NOMO-1 treated with dmso at 0.1 percent for 144 hours (cell line): ENCODE measurements around the gene MLH3.

Source experiments
- DNase-seq: peaks from one replicate; lab custom pipeline; 2025; ENCODE audit not compliant: unreplicated experiment; lab: John Stamatoyannopoulos, UW

MLH3 gene

DNA sequence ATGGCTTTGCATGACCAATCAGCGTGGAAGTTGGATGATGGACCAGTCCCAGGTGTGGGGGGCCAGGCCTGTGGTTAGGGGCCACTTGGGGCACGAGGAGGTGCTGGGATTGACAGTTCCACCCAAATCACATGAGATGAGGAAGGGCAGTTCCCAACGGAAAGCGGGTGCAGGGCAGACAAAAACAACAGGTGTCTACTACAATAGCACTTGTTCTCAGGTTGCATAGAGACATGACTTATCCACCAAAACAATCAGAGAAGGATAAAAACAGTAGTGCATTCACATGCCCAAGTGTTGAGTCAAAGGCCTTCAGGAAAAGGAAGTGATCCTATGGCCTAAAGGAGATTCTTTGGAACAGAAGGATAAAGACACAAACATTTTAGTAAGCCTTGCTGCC is 63.1 kb downstream of the MLH3 start:
- DNase-seq, result no peak

DNA sequence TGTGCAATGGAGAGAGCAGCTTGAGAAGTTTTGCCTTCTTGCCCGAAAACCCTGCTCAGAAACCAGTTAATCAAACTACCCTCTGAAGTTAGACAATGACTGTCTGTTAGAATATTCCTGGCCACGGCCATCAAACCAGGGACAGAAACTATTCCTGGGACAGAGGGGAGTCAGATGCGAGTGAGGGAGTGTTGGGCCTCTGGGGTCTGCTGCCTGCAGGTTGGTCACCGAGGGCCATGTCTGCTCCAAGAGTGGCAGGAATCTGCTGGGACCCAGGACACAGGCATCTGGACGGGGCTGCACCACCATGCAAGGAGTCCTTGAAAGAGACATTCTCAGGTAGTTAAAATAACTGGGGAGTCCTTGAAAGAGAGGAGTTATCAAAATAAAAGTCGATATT is 65.5 kb downstream of the MLH3 start:
- no peak for DNase-seq

- no peak for DNase-seq
Observed at GRCh38 chr14:74985028-74985310, 66.3 kb downstream of the MLH3 start.

GRCh38 chr14:74984236-74985027 is 66.8 kb downstream of the MLH3 start:
- DNase-seq, result no peak

- DNase-seq, result no peak
Observed at GRCh38 chr14:74983343-74983742, 67.9 kb downstream of the MLH3 start.

DNA sequence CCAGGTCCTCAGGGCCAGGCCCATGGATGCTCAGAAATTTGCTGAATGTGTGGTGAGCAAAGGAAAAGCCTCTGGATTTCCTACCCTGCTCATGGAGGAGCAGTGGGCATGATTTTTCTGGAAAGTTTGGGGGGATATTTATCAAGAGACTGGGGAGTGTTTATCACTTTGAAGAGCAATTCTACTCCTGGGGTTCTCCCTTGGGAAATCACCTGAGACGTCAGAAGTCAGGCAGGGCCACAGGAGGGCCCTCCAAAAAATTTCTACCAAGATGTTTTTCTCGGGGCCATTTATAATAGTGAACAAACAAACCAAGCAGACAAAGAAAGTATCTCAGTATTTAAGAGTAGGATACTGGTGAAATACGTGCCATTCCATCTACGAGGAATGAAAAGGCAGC is 68.6 kb downstream of the MLH3 start:
- DNase-seq, result no peak

DNA sequence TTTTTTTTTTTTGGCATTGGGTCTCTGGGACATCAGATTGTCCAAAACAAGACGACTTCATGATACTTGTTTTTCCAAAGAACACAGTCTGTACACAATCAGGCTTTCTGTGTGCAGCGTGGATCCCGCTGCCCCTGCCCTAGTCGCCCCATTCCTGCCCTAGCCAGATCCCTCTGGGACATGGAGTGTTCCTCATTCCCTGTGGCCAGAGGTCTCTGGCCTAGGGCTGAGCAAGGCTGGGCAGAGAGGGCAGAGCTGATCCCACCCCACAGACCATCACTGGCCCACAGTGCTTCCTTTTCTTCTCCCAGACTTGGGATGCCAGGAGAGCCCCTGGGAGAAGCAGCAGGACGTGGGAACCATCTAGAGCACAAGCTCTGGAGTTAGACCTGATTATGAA is 69.4 kb downstream of the MLH3 start:
- DNase-seq, result no peak

DNA sequence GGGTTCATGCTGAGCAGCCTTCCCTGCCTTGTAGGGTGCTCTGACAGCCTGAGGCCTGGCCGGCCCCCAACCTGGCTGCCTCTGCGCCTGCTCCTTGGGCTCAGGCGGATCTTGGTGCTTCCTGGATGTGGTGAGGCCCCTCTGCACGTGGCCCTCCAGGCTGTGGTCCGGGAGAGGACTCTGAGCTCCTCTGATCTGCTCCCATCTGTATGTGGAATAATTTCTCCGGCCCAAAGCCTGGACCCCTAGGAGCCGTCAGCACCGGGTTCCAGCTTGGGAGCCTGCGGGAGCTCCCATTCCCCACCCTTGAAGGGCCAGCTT is 69.8 kb downstream of the MLH3 start:
- DNase-seq, result no peak

DNA sequence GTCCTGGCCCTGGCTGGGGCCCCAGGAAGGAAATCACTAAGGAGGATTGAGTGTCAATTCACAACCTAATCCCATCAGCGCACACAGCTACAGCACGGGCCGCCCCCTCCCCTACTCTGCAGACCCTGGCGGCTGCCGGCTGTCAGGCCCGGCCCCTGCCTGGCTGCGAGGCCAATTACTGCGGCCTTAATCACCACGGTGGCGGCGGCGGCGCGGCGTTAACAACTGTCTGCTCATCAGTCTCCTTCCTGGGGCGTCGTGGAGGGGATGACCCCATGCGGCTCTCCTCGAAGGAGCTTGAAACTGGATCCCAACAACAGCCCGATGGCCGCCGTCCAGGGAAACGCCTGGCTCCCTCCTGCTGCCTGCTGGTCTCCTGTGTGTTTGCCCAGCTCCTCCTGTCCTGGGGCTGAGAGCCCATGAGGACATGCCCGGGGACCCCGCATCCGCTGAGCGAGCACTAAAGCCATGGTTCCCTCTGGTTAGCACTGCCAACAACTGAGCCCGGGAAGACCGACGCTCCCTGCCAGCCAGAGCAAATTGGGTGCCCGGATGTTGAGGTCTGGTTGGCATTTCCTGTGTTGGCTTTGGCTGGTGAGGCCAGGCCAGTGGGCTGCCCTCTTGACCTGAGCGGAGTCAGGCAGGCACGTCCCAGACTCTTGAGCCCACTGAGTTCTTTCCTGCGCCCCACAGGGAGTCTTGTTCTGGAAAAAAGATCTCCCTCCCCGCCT is 70.4 kb downstream of the MLH3 start:
- DNase-seq, result no peak

GRCh38 chr14:74980398-74980730 is 70.9 kb downstream of the MLH3 start:
- DNase-seq, result no peak

DNA sequence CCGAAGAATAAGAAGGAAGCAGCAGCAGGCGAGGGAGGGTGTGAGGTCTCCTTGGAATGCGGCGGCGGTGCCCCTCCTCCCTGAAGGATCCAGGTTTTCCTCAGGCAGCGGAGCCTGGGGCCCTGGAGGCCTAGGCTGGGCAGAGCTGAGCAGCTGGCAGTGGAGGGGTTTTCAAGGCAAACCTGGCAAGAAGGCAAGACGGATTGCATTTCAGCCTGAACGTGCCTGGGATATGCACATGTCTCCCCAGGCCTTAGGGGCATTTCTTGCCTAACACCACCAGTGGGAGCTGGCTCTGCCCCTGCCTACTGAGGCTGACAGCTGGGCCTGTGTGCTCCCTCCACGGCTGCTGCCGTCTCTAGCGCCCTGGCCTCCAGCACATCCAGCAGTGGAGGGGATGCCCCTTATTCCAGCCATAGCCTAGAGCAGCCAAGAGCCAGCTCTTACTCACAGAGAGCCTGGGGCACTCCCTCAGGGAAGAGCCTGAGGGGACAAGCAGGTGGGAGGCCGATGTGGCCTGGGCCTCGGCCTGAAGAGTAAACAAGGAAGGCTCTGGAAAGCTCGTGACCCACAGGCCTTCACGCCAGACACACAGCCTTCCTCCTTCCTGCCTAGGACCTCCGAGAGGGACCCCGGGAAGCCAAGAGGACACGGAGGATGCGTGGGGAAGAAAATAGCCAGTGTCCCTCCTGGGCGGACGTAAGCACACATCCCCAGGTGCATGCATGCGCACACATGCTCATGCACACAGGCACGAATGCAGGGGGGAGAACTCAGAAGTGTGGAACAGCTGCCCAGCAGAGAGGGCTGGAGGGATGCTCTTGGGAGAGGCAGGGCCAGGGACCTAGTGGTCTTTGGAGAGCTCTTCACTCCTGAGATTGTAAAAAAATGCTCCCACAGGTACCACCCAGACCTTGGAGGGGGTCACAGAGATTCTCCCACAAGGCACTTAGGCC is 71.5 kb downstream of the MLH3 start:
- no peak for DNase-seq

DNA sequence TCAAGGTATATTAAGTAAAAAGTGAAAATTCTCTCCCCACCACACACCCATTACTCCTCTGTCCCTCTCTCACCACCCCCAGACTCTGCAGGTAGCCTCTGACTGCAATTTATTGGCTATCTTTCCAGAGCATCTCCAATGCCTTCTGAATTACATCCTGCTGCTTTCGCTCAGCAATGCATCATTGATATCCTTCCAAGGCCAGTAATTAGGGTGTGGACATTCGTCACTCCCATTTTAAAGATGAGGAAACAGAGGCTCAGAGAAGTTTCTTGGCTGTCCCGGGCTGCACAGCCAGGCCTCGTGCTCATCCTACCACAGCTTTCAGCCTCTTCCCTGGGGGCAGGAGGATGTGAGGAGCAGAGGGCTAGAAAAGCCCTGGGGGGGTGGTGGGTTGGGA is 72.2 kb downstream of the MLH3 start:
- DNase-seq, result no peak

DNA sequence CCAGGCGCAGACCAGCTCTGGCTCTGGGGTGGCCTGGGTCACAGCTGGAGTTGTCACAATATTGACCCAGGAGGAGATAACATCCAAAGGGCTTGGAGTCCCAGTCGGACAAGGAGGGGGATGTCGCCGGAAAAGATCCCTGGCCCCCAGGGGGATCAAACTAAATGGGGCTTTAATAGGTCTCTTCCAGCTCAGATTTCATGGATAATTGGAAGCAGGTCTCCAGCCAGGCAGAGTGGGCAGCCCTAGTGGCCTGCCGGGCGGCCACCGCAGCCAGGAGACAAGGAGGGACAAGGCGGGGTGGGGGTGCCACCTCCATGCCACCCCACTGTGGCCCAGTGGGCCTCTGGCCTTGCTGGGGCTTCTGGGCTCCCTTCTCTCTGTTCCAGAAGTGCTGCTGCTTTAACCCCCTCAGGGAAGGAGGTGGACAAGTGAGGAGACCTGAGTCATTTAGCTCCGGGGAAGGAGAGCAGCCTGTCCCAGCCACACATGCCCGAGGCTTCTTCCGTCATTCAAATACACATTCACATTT is 72.8 kb downstream of the MLH3 start:
- DNase-seq, result no peak

GRCh38 chr14:74977901-74978385 is 73.3 kb downstream of the MLH3 start:
- no peak for DNase-seq

- no peak for DNase-seq
Observed at GRCh38 chr14:74977164-74977900, 73.9 kb downstream of the MLH3 start.

- no peak for DNase-seq
Observed at GRCh38 chr14:74976264-74977113, 74.8 kb downstream of the MLH3 start.

- no peak for DNase-seq
Observed at GRCh38 chr14:74975059-74975810, 76.0 kb downstream of the MLH3 start.

DNA sequence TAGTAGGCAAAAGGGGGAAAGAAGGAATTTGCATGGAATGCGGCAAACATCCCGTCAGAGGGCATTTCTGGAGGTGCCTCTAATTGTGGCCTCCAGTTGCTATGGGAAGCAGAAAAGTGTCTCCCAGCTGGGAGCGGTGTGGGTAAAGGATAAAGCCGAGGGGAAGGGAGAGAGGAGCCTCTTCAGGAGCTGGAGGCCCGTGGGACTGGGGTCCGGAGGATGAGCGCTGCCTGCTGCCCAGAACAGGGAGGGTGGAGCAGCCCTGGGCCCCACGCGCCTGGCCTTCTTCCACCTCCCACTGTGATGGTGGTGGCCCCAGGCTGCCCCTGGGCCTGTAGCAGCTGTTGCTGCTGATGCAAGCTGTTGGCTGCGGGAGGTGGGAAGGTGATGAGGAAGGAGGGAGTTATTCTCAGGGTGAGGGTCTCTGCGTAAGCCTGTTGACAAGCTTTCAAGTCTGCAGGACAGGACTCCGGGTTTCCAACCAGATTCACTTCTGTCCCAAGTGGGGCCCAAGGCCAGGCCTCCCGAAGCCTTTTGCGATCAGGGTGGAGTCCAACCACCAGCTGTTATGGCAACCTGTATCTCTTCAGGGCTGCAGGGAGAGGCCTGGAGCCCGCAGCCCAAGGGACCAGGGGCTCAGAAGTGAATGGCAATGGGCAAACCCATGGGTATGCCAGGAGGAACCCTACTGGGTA is 76.8 kb downstream of the MLH3 start:
- no peak for DNase-seq

- DNase-seq, result no peak
Observed at GRCh38 chr14:74973905-74974363, 77.3 kb downstream of the MLH3 start.
